ENCODE measurements around the gene XPO5. TPM values are rescaled to one million over a fixed set of nuclear protein-coding genes. Genes with fewer than 3 reads are reported as not detected.
A peak's percentile ranks its signal among the peaks of the same experiment; 100 is the strongest.
"Not testable (repeated sequence)": the region's sequence is repeated elsewhere in the genome, so short reads cannot be mapped to it uniquely, and the experiment has no call there.

The XPO5 gene
- 36.5 TPM for total RNA-seq

- peak; percentile 99 for ATAC-seq
Observed at GRCh38 chr6:43575772-43576551, at the start of gene XPO5, which contains the start of gene POLH. TSS of gene XPO5 (minus strand) at chr6:43576038. CDS start at chr6:43575864, 174 bp downstream. TSS of gene POLH (plus strand) at chr6:43576185. CDS start at chr6:43582320, 6,135 bp downstream.

- ATAC-seq = no peak
Observed at GRCh38 chr6:43625393-43625992, 49.7 kb upstream of the XPO5 start.

GRCh38 chr6:43624786-43625288, 49.0 kb upstream of the XPO5 start:
- ATAC-seq = no peak

- ATAC-seq = no peak
Observed at GRCh38 chr6:43623880-43624785, 48.3 kb upstream of the XPO5 start.

- no peak for ATAC-seq
Observed at GRCh38 chr6:43622541-43622940, 46.7 kb upstream of the XPO5 start.

- ATAC-seq = no peak
Observed at GRCh38 chr6:43621836-43622180, 46.0 kb upstream of the XPO5 start.

GRCh38 chr6:43621078-43621835, 45.4 kb upstream of the XPO5 start:
- ATAC-seq = no peak

- no peak for ATAC-seq
Observed at GRCh38 chr6:43616725-43617472, 41.1 kb upstream of the XPO5 start.

- no peak for ATAC-seq
Observed at GRCh38 chr6:43614396-43614730, 38.5 kb upstream of the XPO5 start.

GRCh38 chr6:43613721-43614395, 38.0 kb upstream of the XPO5 start:
- ATAC-seq = no peak

GRCh38 chr6:43610431-43610830, 34.6 kb upstream of the XPO5 start:
- no peak for ATAC-seq

GRCh38 chr6:43609402-43609801, 33.6 kb upstream of the XPO5 start:
- no peak for ATAC-seq

- no peak for ATAC-seq
Observed at GRCh38 chr6:43608807-43609206, 33.0 kb upstream of the XPO5 start.

- peak; percentile 35 for ATAC-seq
Observed at GRCh38 chr6:43608310-43608763, 32.5 kb upstream of the XPO5 start.

GRCh38 chr6:43606019-43606418, 30.2 kb upstream of the XPO5 start:
- ATAC-seq = no peak

GRCh38 chr6:43604174-43604573, 28.3 kb upstream of the XPO5 start:
- ATAC-seq = no peak

GRCh38 chr6:43600595-43600994, 24.8 kb upstream of the XPO5 start:
- ATAC-seq = no peak

- no peak for ATAC-seq
Observed at GRCh38 chr6:43593938-43594337, 18.1 kb upstream of the XPO5 start.

- ATAC-seq = not testable (repeated sequence)
Observed at GRCh38 chr6:43589564-43589963, 13.7 kb upstream of the XPO5 start.

GRCh38 chr6:43588194-43588593, 12.4 kb upstream of the XPO5 start:
- no peak for ATAC-seq

Data from esophagus mucosa (tissue), 1 donor.